Measurements from ENCODE around the gene KRTAP1-4.

The KRTAP1-4 gene

GRCh38 chr17:41004397-41004796 lies 25.6 kb downstream of the KRTAP1-4 start:
- Histone ChIP-seq H3K27ac (ENCODE audit: extremely low read depth, low read depth, low read length) (no peak overlapping the region), H3K36me3 (ENCODE audit: control insufficient read depth in 2 of 2, insufficient read depth in 1 of 2, low read length in 2 of 2) (no peaks in the 10 kb centered on the region), H3K4me3 (ENCODE audit: low read depth, low read length) (no peak overlapping the region), H3K4me1 (ENCODE audit: control insufficient read depth, insufficient read depth, low read length) (no peaks in the 10 kb centered on the region), H3K9me3 (ENCODE audit: control insufficient read depth, insufficient read depth, low read depth, low read length) (no peaks in the 10 kb centered on the region)
- TF ChIP-seq BCL11A (tag by site-specific recombination; IDR thresholded peaks at IDR 0.05; ENCODE audit: low read depth) (no peak), ZNF174 (tag by site-specific recombination; IDR thresholded peaks at IDR 0.05) (no peak), ZSCAN5A (tag by site-specific recombination; IDR thresholded peaks at IDR 0.05) (no peak), ZNF585B (tag by site-specific recombination; IDR thresholded peaks at IDR 0.05) (no peak), PRDM6 (tag by site-specific recombination; IDR thresholded peaks at IDR 0.05) (no peak), ZNF658 (tag by site-specific recombination; IDR thresholded peaks at IDR 0.05) (no peak), ZNF660 (tag by site-specific recombination; IDR thresholded peaks at IDR 0.05) (no peak), PRDM1 (tag by site-specific recombination; IDR thresholded peaks at IDR 0.05) (no peak), ZNF175 (tag by site-specific recombination; IDR thresholded peaks at IDR 0.05) (no peak), ZNF280C (tag by site-specific recombination; IDR thresholded peaks at IDR 0.05) (no peak), ZNF138 (tag by site-specific recombination; IDR thresholded peaks at IDR 0.05; ENCODE audit: borderline replicate concordance) (no peak), ZBTB44 (tag by site-specific recombination; IDR thresholded peaks at IDR 0.05) (no peak), ZNF121 (tag by site-specific recombination; IDR thresholded peaks at IDR 0.05) (no peak), SCRT1 (tag by site-specific recombination; IDR thresholded peaks at IDR 0.05; ENCODE audit: borderline replicate concordance) (no peak), ZNF514 (tag by site-specific recombination; IDR thresholded peaks at IDR 0.05) (no peak), ZNF580 (tag by site-specific recombination; IDR thresholded peaks at IDR 0.05) (no peak), ZNF16 (tag by site-specific recombination; IDR thresholded peaks at IDR 0.05; ENCODE audit: low read depth) (no peak), ZNF214 (tag by site-specific recombination; IDR thresholded peaks at IDR 0.05; ENCODE audit: borderline replicate concordance) (no peak), ZNF488 (tag by site-specific recombination; IDR thresholded peaks at IDR 0.05) (no peak), ZNF621 (tag by site-specific recombination; IDR thresholded peaks at IDR 0.05) (no peak)
- CTCF ChIA-PET, result no interaction called here
- POLR2A ChIA-PET, result no interaction called here

All from HEK293 (cell line).